GM12878 (cell line): ENCODE measurements around the gene LRRC8A. TPM values are rescaled to one million over a fixed set of nuclear protein-coding genes. Genes with fewer than 3 reads are reported as not detected.

Experiments
- ATAC-seq: fragments of 200-7000 bp; cut with Tn5 transposase; 3 replicates; pipeline ENCODE4 v1.9.1; 2020; ENCODE audit warnings: mild to moderate bottlenecking, moderate library complexity
- BruUV-seq: library from RNA; stranded (reverse); fragments of 400-500 nt; replicated peaks from 2 replicates; lab custom pipeline; 2021; lab: Mats Ljungman, UMichigan
- CTCF ChIA-PET: fragments of 300-600 bp; sonication (Branson Sonifier 250); formaldehyde crosslinking; extraction: SDS; loops from one replicate; lab custom pipeline; 2021; ENCODE audit warnings: inconsistent platforms; lab: Yijun Ruan, JAX
- POLR2A ChIA-PET: fragments of 350-600 bp; formaldehyde crosslinking; extraction: SDS; loops from one replicate; lab custom pipeline; 2021; ENCODE audit warnings: inconsistent platforms; lab: Charles Lee
- RAD21 ChIA-PET: fragments of 300-600 bp; sonication (Branson Sonifier 250); formaldehyde crosslinking; loops from one replicate; lab custom pipeline; 2023; ENCODE audit warnings: antibody characterized with exemption; ENCODE audit not compliant: unreplicated experiment; lab: Charles Lee
- SMC1A ChIA-PET: fragments of 300-600 bp; sonication (Branson Sonifier 250); formaldehyde crosslinking; loops from one replicate; lab custom pipeline; 2023; ENCODE audit not compliant: unreplicated experiment, uncharacterized antibody; lab: Charles Lee
- DNase-seq: peaks from one replicate; pipeline ENCODE4 v3.0.0-alpha.2; 2011; ENCODE audit warnings: low read depth, low spot score
- FAIRE-seq: peaks from 3 replicates; lab custom pipeline; 2011; peaks lifted over from hg19 to GRCh38; lab: Jason Lieb, UNC
- H2AFZ ChIP-seq: 2 replicates; pipeline ENCODE4 v1.6.0; 2011; ENCODE audit warnings: low read depth, low read length, control low read depth; ENCODE audit not compliant: control insufficient read depth
- H3K27ac ChIP-seq: 2 replicates; pipeline ENCODE4 v1.5.1; 2011; ENCODE audit warnings: control low read depth; ENCODE audit not compliant: control insufficient read depth, insufficient read depth
- H3K27me3 ChIP-seq, 2 experiments: replicated peaks in 1 of 2; 2 replicates each; pipeline versions ENCODE4 v1.6.0 to v1.6.1; 2011; ENCODE audit warnings: low read length in 1 of 2; ENCODE audit not compliant: control insufficient read depth in 2 of 2, insufficient read depth in 2 of 2
- H3K36me3 ChIP-seq, 2 experiments: 2 replicates each; pipeline ENCODE4 v1.5.1; 2011; ENCODE audit warnings: low read length in 1 of 2; ENCODE audit not compliant: control insufficient read depth in 2 of 2, insufficient read depth in 2 of 2
- H3K4me1 ChIP-seq: 2 replicates; pipeline ENCODE4 v1.6.1; 2011; ENCODE audit warnings: mild to moderate bottlenecking, low read length, moderate library complexity, mixed read lengths; ENCODE audit not compliant: control insufficient read depth, insufficient read depth
- H3K4me2 ChIP-seq: 2 replicates; pipeline ENCODE4 v1.6.0; 2011; ENCODE audit warnings: control low read depth; ENCODE audit not compliant: control insufficient read depth, insufficient read depth
- H3K4me3 ChIP-seq: fragments of 200-600 bp; sonication (generic); 2 replicates; pipeline ENCODE4 v1.5.1; 2016
- H3K79me2 ChIP-seq: 2 replicates; pipeline ENCODE4 v1.6.0; 2011; ENCODE audit warnings: low read length; ENCODE audit not compliant: control insufficient read depth, insufficient read depth
- H3K9ac ChIP-seq: 2 replicates; pipeline ENCODE4 v1.8.0; 2011; ENCODE audit warnings: low read length, control low read depth, mixed read lengths; ENCODE audit not compliant: control insufficient read depth, insufficient read depth
- H3K9me3 ChIP-seq: replicated peaks from 3 replicates; pipeline ENCODE4 v1.5.1; 2011; ENCODE audit warnings: mild to moderate bottlenecking, low read length; ENCODE audit not compliant: control insufficient read depth, insufficient read depth
- H4K20me1 ChIP-seq: 2 replicates; pipeline ENCODE4 v1.6.0; 2011; ENCODE audit not compliant: control insufficient read depth, insufficient read depth
- CHD2 ChIP-seq: IDR thresholded peaks from 2 replicates; pipeline ENCODE4 v1.6.1; 2011; ENCODE audit warnings: low read depth, low read length, improper control_type of control experiment, borderline replicate concordance
- EED ChIP-seq: sonication (generic); IDR thresholded peaks from 2 replicates; pipeline ENCODE4 v1.6.1; 2016; ENCODE audit warnings: antibody characterized with exemption, low read depth
- HDAC6 ChIP-seq: fragments of 200-600 bp; sonication (generic); IDR thresholded peaks from one replicate; pipeline ENCODE4 v1.8.0; 2017; ENCODE audit warnings: antibody characterized with exemption; ENCODE audit not compliant: unreplicated experiment
- IKZF1 ChIP-seq: fragments of 450-650 bp; conservative IDR thresholded peaks from 2 replicates; pipeline ENCODE4 v1.6.1; 2017; ENCODE audit warnings: antibody characterized with exemption, mild to moderate bottlenecking
- IKZF2 ChIP-seq, 2 experiments: fragments of 450-650 bp; IDR thresholded peaks; 2 replicates each; pipeline ENCODE4 v1.6.1; 2017; ENCODE audit warnings: mild to moderate bottlenecking in 2 of 2, moderate library complexity in 2 of 2
- NFIC ChIP-seq: IDR thresholded peaks from 2 replicates; pipeline ENCODE4 v1.6.1; 2012; ENCODE audit warnings: low read depth, mild to moderate bottlenecking, inconsistent platforms, low read length, moderate library complexity
- RAD21 ChIP-seq: IDR thresholded peaks from 2 replicates; pipeline ENCODE4 v1.6.1; 2011; ENCODE audit warnings: mild to moderate bottlenecking, low read depth, low read length, moderate library complexity; ENCODE audit not compliant: insufficient read depth
- SMC3 ChIP-seq: IDR thresholded peaks from 2 replicates; pipeline ENCODE4 v1.6.1; 2011; ENCODE audit warnings: low read length, improper control_type of control experiment, borderline replicate concordance
- TCF12 ChIP-seq: IDR thresholded peaks from 2 replicates; pipeline ENCODE4 v1.6.1; 2011; ENCODE audit warnings: low read depth, mild to moderate bottlenecking, low read length
- TCF3 ChIP-seq: IDR thresholded peaks from 2 replicates; pipeline ENCODE4 v1.6.1; 2012; ENCODE audit warnings: low read depth, mild to moderate bottlenecking, low read length, borderline replicate concordance; ENCODE audit not compliant: insufficient read depth
- YY1 ChIP-seq: IDR thresholded peaks from 2 replicates; pipeline ENCODE4 v1.6.1; 2011; ENCODE audit warnings: low read depth, mild to moderate bottlenecking, low read length
- WGBS: methylation state at CpG from one replicate; pipeline ENCODE4 v1.1.6; 2016; ENCODE audit warnings: low lambda C conversion rate; ENCODE audit not compliant: insufficient replicate concordance, insufficient coverage; ENCODE audit errors: missing lambda C conversion rate; 5-methylcytosine and 5-hydroxymethylcytosine counted together
- in situ Hi-C: fragments of 300-500 bp; cut with MboI; formaldehyde crosslinking; loops from 9 replicates; pipeline ENCODE4 v1.14.3; 2018; ENCODE audit warnings: mixed read lengths
- intact Hi-C: fragments of 100-400 bp; cut with micrococcal nuclease; formaldehyde crosslinking; loops from one replicate; pipeline ENCODE4 v1.14.2; 2022; ENCODE audit not compliant: unreplicated experiment
- polyA plus RNA-seq, 11 experiments: library from polyadenylated mRNA; depleted of rRNA in 4 of 11; unstranded in 6 of 11; stranded (reverse) in 5 of 11; fragments of >200 nt; fragmentation: Nextera tagmentation in 4 of 11; fragmentation: Illumina TruSeq in 1 of 11; extraction: Ambion mirVana in 4 of 11; extraction: Trizol in 1 of 11; gene quantifications; 1 replicate in 1 of 11; 2 replicates in 10 of 11; pipeline versions ENCODE4 v1.2.1 to v1.2.3, GENCODE V29; 2011 to 2016; ENCODE audit warnings: inconsistent platforms in 2 of 11, missing spikeins in 2 of 11, low read depth in 1 of 11
- total RNA-seq, 4 experiments: library from RNA; depleted of rRNA in 3 of 4; stranded (reverse); fragments of >200 nt in 3 of 4; fragmentation: Illumina TruSeq in 1 of 4; extraction: Trizol in 1 of 4; gene quantifications; 2 replicates each; pipeline versions ENCODE4 v1.2.1 to v1.2.3, GENCODE V29; 2013 to 2021
- TF ChIP-seq, protein P1 (sequence below): fragments of 450-650 bp; formaldehyde crosslinking; IDR thresholded peaks from 2 replicates; pipeline ENCODE4 v1.4.0; 2020; ENCODE audit warnings: mild to moderate bottlenecking, moderate library complexity
- TF ChIP-seq, protein P2 (sequence below), 3 experiments: IDR thresholded peaks in 2 of 3; conservative IDR thresholded peaks in 1 of 3; 2 replicates each; pipeline ENCODE4 v1.5.1; 2011; ENCODE audit warnings: low read depth in 3 of 3, low read length in 3 of 3, mild to moderate bottlenecking in 3 of 3, control low read depth in 2 of 3, moderate library complexity in 2 of 3, inconsistent platforms in 1 of 3, mixed read lengths in 1 of 3; ENCODE audit not compliant: control insufficient read depth in 2 of 3, insufficient read depth in 1 of 3; ENCODE audit errors: extremely low read depth in 1 of 3

Gene LRRC8A
- total and polyA plus RNA-seq, 10 of the 15 experiments (the other 5 are each of a cell fraction or from before 2014, with no cell fraction given): 1.6 to 15.9 (median 9.7) TPM

DNA sequence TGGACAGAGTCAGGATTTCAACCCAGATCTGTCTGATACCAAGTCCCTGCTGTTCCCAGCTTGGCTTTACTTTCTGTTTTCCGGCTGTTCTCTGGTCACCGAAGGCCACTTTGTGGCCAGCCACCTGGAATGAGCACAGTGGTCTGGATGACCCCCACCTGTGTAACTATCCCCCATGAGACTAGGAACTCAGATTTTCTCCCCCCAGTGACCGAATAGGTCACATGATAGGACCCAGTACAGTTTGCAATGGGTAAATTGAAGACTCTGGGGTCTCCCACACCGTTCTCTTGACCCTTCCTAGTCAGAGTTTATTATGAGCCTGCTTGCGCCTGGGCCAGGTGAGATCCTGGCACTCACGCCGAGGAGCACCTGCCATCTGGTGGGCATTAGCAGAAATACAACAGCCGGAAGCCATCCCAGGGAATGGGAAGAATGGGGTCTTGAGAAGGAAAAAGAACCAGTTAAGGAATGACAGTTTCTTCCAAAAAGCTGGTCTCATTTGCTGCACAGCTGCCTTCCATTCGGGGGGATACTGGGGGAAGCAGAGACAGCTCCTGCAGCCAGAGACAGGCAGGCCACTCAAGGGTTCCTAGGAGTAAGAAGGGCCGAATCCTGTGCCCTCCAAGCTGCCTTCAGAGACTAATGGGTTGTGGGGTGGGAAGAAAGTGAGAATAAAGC lies 45.9 kb downstream of the LRRC8A start:
- no peak overlapping the region for H3K4me2 ChIP-seq
- no peak overlapping the region for H3K27ac ChIP-seq
- POLR2A ChIA-PET: interaction anchor here (0.7 to 1.4 kb wide), 3 partner anchors 66 to 222 kb away, joined by 3 read pairs; partner anchors contain the start of gene ENDOG
- no peaks in the 10 kb centered on the region for H3K4me1 ChIP-seq
- SMC1A ChIA-PET: interaction anchor here (1.0 to 5.1 kb wide), 7 partner anchors 20 to 565 kb away, joined by 3 to 53 read pairs (median 5); partner anchors contain the start of gene SPOUT1
- H2AFZ ChIP-seq: peak overlapping the region; percentile 76
- BruUV-seq: no TSS peak
- in situ Hi-C loops (loop anchor here (5.0 kb wide), 1 partner anchor 66 kb away; no protein-coding TSS in a partner anchor), intact Hi-C loops (loop anchor here (1.0 to 5.0 kb wide), 3 partner anchors 46 to 281 kb away; partner anchors contain the start of genes KYAT1 and LRRC8A)
- H3K9me3 ChIP-seq: no peaks in the 10 kb centered on the region
- CTCF ChIA-PET: interaction anchor here (0.8 to 8.0 kb wide), 29 partner anchors 8 to 566 kb away, joined by 3 to 158 read pairs (median 4); partner anchors contain the start of genes ENDOG, KYAT1, LRRC8A and PKN3
- 17% methylated on average over 10 of the region's 10 CpGs for WGBS
- H3K9ac ChIP-seq: no peak overlapping the region
- no peaks in the 10 kb centered on the region for H4K20me1 ChIP-seq
- H3K79me2 ChIP-seq: no peaks in the 10 kb centered on the region
- no peak overlapping the region for H3K4me3 ChIP-seq
- DNase-seq (peak; percentile 9), FAIRE-seq (peak; percentile 56), ATAC-seq (peak; percentile 94)
- RAD21 ChIA-PET: interaction anchor here (1.1 to 3.1 kb wide), 8 partner anchors 51 to 566 kb away, joined by 3 to 14 read pairs (median 6); partner anchors contain the start of genes ENDOG and SPOUT1
- TF ChIP-seq TCF12 (0 out of 2 replicates have a peak, but pooled peaks have one; percentile 12), YY1 (peak; percentile 52; the same call in 1 of the 2 replicates), TCF3 (0 out of 2 replicates have a peak, but pooled peaks have one; percentile 45), NFIC (no peak), SMC3 (peak; percentile 97), EED (peak; percentile 49; the same call in 1 of the 2 replicates), HDAC6 (no peak), IKZF2 (IDR thresholded peaks at IDR 0.05) (peak; percentile 59 to 63; a peak in 3 of 4 replicates), CHD2 (no peak), IKZF1 (peak; percentile 67), RAD21 (peak; percentile 95)
- TF ChIP-seq, protein P1, sequence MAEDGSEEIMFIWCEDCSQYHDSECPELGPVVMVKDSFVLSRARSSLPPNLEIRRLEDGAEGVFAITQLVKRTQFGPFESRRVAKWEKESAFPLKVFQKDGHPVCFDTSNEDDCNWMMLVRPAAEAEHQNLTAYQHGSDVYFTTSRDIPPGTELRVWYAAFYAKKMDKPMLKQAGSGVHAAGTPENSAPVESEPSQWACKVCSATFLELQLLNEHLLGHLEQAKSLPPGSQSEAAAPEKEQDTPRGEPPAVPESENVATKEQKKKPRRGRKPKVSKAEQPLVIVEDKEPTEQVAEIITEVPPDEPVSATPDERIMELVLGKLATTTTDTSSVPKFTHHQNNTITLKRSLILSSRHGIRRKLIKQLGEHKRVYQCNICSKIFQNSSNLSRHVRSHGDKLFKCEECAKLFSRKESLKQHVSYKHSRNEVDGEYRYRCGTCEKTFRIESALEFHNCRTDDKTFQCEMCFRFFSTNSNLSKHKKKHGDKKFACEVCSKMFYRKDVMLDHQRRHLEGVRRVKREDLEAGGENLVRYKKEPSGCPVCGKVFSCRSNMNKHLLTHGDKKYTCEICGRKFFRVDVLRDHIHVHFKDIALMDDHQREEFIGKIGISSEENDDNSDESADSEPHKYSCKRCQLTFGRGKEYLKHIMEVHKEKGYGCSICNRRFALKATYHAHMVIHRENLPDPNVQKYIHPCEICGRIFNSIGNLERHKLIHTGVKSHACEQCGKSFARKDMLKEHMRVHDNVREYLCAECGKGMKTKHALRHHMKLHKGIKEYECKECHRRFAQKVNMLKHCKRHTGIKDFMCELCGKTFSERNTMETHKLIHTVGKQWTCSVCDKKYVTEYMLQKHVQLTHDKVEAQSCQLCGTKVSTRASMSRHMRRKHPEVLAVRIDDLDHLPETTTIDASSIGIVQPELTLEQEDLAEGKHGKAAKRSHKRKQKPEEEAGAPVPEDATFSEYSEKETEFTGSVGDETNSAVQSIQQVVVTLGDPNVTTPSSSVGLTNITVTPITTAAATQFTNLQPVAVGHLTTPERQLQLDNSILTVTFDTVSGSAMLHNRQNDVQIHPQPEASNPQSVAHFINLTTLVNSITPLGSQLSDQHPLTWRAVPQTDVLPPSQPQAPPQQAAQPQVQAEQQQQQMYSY (CRISPR knock-in tag): no peak
- TF ChIP-seq, protein P2, sequence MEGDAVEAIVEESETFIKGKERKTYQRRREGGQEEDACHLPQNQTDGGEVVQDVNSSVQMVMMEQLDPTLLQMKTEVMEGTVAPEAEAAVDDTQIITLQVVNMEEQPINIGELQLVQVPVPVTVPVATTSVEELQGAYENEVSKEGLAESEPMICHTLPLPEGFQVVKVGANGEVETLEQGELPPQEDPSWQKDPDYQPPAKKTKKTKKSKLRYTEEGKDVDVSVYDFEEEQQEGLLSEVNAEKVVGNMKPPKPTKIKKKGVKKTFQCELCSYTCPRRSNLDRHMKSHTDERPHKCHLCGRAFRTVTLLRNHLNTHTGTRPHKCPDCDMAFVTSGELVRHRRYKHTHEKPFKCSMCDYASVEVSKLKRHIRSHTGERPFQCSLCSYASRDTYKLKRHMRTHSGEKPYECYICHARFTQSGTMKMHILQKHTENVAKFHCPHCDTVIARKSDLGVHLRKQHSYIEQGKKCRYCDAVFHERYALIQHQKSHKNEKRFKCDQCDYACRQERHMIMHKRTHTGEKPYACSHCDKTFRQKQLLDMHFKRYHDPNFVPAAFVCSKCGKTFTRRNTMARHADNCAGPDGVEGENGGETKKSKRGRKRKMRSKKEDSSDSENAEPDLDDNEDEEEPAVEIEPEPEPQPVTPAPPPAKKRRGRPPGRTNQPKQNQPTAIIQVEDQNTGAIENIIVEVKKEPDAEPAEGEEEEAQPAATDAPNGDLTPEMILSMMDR (IDR thresholded peaks at IDR 0.05 in 2 of 3, conservative IDR thresholded peaks at IDR 0.05 in 1 of 3; ENCODE audit: control insufficient read depth in 2 of 3, extremely low read depth in 1 of 3, insufficient read depth in 1 of 3, low read depth in 3 of 3, low read length in 3 of 3): peak; percentile 82 to 95 (median 87)
- no peaks in the 10 kb centered on the region for H3K27me3 ChIP-seq
- H3K36me3 ChIP-seq: no peaks in the 10 kb centered on the region
